Measurements from ENCODE around the gene FAM117B. TPM values are rescaled to one million over a fixed set of nuclear protein-coding genes. Genes with fewer than 3 reads are reported as not detected.

FAM117B gene
- 13.3 and 14.2 TPM in 2 replicates for total RNA-seq (2021)
- percentile 75 among the genes with signal in this experiment for Bru-seq, nascent RNA
- percentile 66 among the genes with signal in this experiment for BruChase-seq, experiment 1, labeled RNA remaining after a 2-hour chase
- BruChase-seq, experiment 2, labeled RNA remaining after a 6-hour chase: percentile 64 among the genes with signal in this experiment
- long read RNA-seq, full-length matches to known transcripts: 3 of 8 reads
- long read RNA-seq, partial matches to known transcripts: 1 of 8 reads
- long read RNA-seq, other reads (novel, unspliced or antisense): 4 of 8 reads

GRCh38 chr2:202634556-202635427 is at the start of gene FAM117B:
Gene FAM117B, plus strand, starts transcription at chr2:202634969. Its CDS starts 219 bp downstream, at chr2:202635188.
- Histone ChIP-seq H3K27me3 (replicated peaks; ENCODE audit: insufficient read depth, low read depth, low read length, poor library complexity) (no peaks in the 10 kb centered on the region), H3K4me3 (ENCODE audit: low read depth, low read length, poor library complexity, severe bottlenecking) (peak within 1 kb of the TSS; percentile 94), H3K9me3 (ENCODE audit: low read depth, low read length, poor library complexity, severe bottlenecking) (no peaks in the 10 kb centered on the region), H3K27ac (ENCODE audit: low read depth, low read length, poor library complexity, severe bottlenecking) (peak within 1 kb of the TSS; percentile 88), H3K36me3 (ENCODE audit: insufficient read depth, low read length, poor library complexity, severe bottlenecking) (no peaks in the 10 kb centered on the region), H3K4me1 (ENCODE audit: insufficient read depth, low read length, poor library complexity, severe bottlenecking) (no peaks in the 10 kb centered on the region)
- intact Hi-C loops (cut with micrococcal nuclease; ENCODE audit: unreplicated experiment): loop anchor here (5.0 kb wide), 1 partner anchor 238 kb away; the partner anchor contains the start of gene ICA1L
- DNase-seq (ENCODE audit: low spot score): peak; percentile 99
- no TSS peak for BruUV-seq (replicated peaks)
- POLR2A ChIA-PET (ENCODE audit: low non-redundant PET): no interaction called here
- CTCF ChIA-PET: no interaction called here
- no peak for TF ChIP-seq CTCF (conservative IDR thresholded peaks at IDR 0.05; ENCODE audit: low read depth, low read length)
- no peak for TF ChIP-seq EZH2 (IDR thresholded peaks at IDR 0.05; ENCODE audit: borderline replicate concordance, low read depth, low read length, poor library complexity, severe bottlenecking)

- POLR2A ChIA-PET (ENCODE audit: low non-redundant PET): no interaction called here
- no peak overlapping the region for H3K27ac ChIP-seq (ENCODE audit: low read depth, low read length, poor library complexity, severe bottlenecking)
- no peaks in the 10 kb centered on the region for H3K9me3 ChIP-seq (ENCODE audit: low read depth, low read length, poor library complexity, severe bottlenecking)
- H3K4me3 ChIP-seq (ENCODE audit: low read depth, low read length, poor library complexity, severe bottlenecking): no peak overlapping the region
- CTCF ChIA-PET: interaction anchor here (0.6 to 1.2 kb wide), 2 partner anchors 111 to 1226 kb away, joined by 6 to 14 read pairs; no protein-coding TSS in a partner anchor
- no peaks in the 10 kb centered on the region for H3K27me3 ChIP-seq (replicated peaks; ENCODE audit: insufficient read depth, low read depth, low read length, poor library complexity)
- no peak for TF ChIP-seq EZH2 (IDR thresholded peaks at IDR 0.05; ENCODE audit: borderline replicate concordance, low read depth, low read length, poor library complexity, severe bottlenecking)
- TF ChIP-seq CTCF (conservative IDR thresholded peaks at IDR 0.05; ENCODE audit: low read depth, low read length): peak; percentile 93
- BruUV-seq (replicated peaks): no TSS peak
- H3K4me1 ChIP-seq (ENCODE audit: insufficient read depth, low read length, poor library complexity, severe bottlenecking): peaks cover 5% of the 10 kb centered on the region
- intact Hi-C loops (cut with micrococcal nuclease; ENCODE audit: unreplicated experiment): loop anchor here (2.0 to 10.0 kb wide), 6 partner anchors 226 to 1318 kb away; partner anchors contain the start of gene ICA1L
- peak; percentile 83 for DNase-seq (ENCODE audit: low spot score)
- H3K36me3 ChIP-seq (ENCODE audit: insufficient read depth, low read length, poor library complexity, severe bottlenecking): no peaks in the 10 kb centered on the region
Measured at GRCh38 chr2:202588647-202589581, 45.9 kb upstream of the FAM117B start.

GRCh38 chr2:202589582-202589949 is 45.2 kb upstream of the FAM117B start:
- Histone ChIP-seq H3K4me1 (ENCODE audit: insufficient read depth, low read length, poor library complexity, severe bottlenecking) (peaks cover 5% of the 10 kb centered on the region), H3K27me3 (replicated peaks; ENCODE audit: insufficient read depth, low read depth, low read length, poor library complexity) (no peaks in the 10 kb centered on the region), H3K9me3 (ENCODE audit: low read depth, low read length, poor library complexity, severe bottlenecking) (no peaks in the 10 kb centered on the region), H3K27ac (ENCODE audit: low read depth, low read length, poor library complexity, severe bottlenecking) (no peak overlapping the region), H3K36me3 (ENCODE audit: insufficient read depth, low read length, poor library complexity, severe bottlenecking) (no peaks in the 10 kb centered on the region), H3K4me3 (ENCODE audit: low read depth, low read length, poor library complexity, severe bottlenecking) (no peak overlapping the region)
- no TSS peak for BruUV-seq (replicated peaks)
- TF ChIP-seq EZH2 (IDR thresholded peaks at IDR 0.05; ENCODE audit: borderline replicate concordance, low read depth, low read length, poor library complexity, severe bottlenecking) (no peak), CTCF (conservative IDR thresholded peaks at IDR 0.05; ENCODE audit: low read depth, low read length) (no peak)
- intact Hi-C loops (cut with micrococcal nuclease; ENCODE audit: unreplicated experiment): loop anchor here (2.0 to 10.0 kb wide), 6 partner anchors 225 to 1318 kb away; partner anchors contain the start of gene ICA1L
- CTCF ChIA-PET: interaction anchor here (1.2 kb wide), 1 partner anchor 1226 kb away, joined by 6 read pairs; no protein-coding TSS in a partner anchor
- POLR2A ChIA-PET (ENCODE audit: low non-redundant PET): no interaction called here
- DNase-seq (ENCODE audit: low spot score): no peak

Measured in A673 (cell line).